Endothelial cell of umbilical vein (primary cell): Measurements from ENCODE around the gene LRRC71. TPM values are rescaled to one million over a fixed set of nuclear protein-coding genes. Genes with fewer than 3 reads are reported as not detected.

Experiments
- BruUV-seq: library from RNA; stranded (reverse); fragments of 400-500 nt; replicated peaks from 2 replicates; lab custom pipeline; 2021; lab: Mats Ljungman, UMichigan
- CTCF ChIA-PET: fragments of 300-600, 350-600 bp; sonication (Branson Sonifier 250); formaldehyde crosslinking; loops from one replicate; lab custom pipeline; 2021; ENCODE audit warnings: antibody characterized with exemption, inconsistent platforms; lab: Charles Lee
- POLR2A ChIA-PET: fragments of 300-600, 350-600 bp; sonication (Branson Sonifier 250); formaldehyde crosslinking; loops from one replicate; lab custom pipeline; 2021; ENCODE audit warnings: antibody characterized with exemption, inconsistent platforms; lab: Charles Lee
- DNase-seq: peaks from one replicate; pipeline ENCODE4 v3.0.0-alpha.2; 2011; ENCODE audit warnings: low read depth, low spot score
- FAIRE-seq: peaks from 2 replicates; lab custom pipeline; 2011; peaks lifted over from hg19 to GRCh38; lab: Jason Lieb, UNC
- H2AFZ ChIP-seq: 2 replicates; pipeline ENCODE4 v1.6.0; 2012; ENCODE audit warnings: low read depth, low read length, control low read depth, inconsistent platforms
- H3K27ac ChIP-seq: 2 replicates; pipeline ENCODE4 v1.5.1; 2011; ENCODE audit warnings: low read depth, mild to moderate bottlenecking, control low read depth, low read length, moderate library complexity; ENCODE audit not compliant: insufficient read depth
- H3K27me3 ChIP-seq, 2 experiments: 2 replicates each; pipeline versions ENCODE4 v1.6.0 to v1.6.1; 2011; ENCODE audit warnings: low read length in 2 of 2, mixed read lengths in 1 of 2; ENCODE audit not compliant: control insufficient read depth in 2 of 2, insufficient read depth in 2 of 2
- H3K36me3 ChIP-seq, 2 experiments: 2 replicates in 1 of 2; 3 replicates in 1 of 2; pipeline ENCODE4 v1.5.1; 2011; ENCODE audit warnings: low read length in 2 of 2, mild to moderate bottlenecking in 1 of 2, moderate library complexity in 1 of 2; ENCODE audit not compliant: control insufficient read depth in 2 of 2, insufficient read depth in 2 of 2; ENCODE audit errors: extremely low read depth in 1 of 2
- H3K4me1 ChIP-seq: 3 replicates; pipeline ENCODE4 v1.5.1; 2011; ENCODE audit warnings: mild to moderate bottlenecking, low read length; ENCODE audit not compliant: control insufficient read depth, insufficient read depth; ENCODE audit errors: extremely low read depth
- H3K4me2 ChIP-seq: 2 replicates; pipeline ENCODE4 v1.6.1; 2011; ENCODE audit warnings: low read length, control low read depth, mixed read lengths; ENCODE audit not compliant: insufficient read depth
- H3K4me3 ChIP-seq, 3 experiments: fragments of 200-600 bp in 1 of 3; sonication (generic), shearing (Covaris generic) in 1 of 3; replicated peaks in 1 of 3; 2 replicates each; pipeline ENCODE4 v1.5.1; 2011 to 2016; ENCODE audit warnings: control low read depth in 3 of 3, low read length in 3 of 3, mild to moderate bottlenecking in 2 of 3, inconsistent platforms in 1 of 3, low read depth in 1 of 3, moderate library complexity in 1 of 3; ENCODE audit not compliant: insufficient read depth in 1 of 3
- H3K79me2 ChIP-seq: 2 replicates; pipeline ENCODE4 v1.6.0; 2012; ENCODE audit warnings: low read length, inconsistent platforms; ENCODE audit not compliant: control insufficient read depth, insufficient read depth
- H3K9ac ChIP-seq: replicated peaks from 2 replicates; pipeline ENCODE3; 2011; ENCODE audit warnings: low read length, control low read depth; ENCODE audit not compliant: insufficient read depth; ENCODE audit errors: extremely low read depth
- H3K9me1 ChIP-seq: replicated peaks from 3 replicates; pipeline ENCODE4 v1.6.0; 2011; ENCODE audit warnings: mild to moderate bottlenecking, low read length; ENCODE audit not compliant: control insufficient read depth, insufficient read depth; ENCODE audit errors: extremely low read depth
- H3K9me3 ChIP-seq: replicated peaks from 2 replicates; pipeline ENCODE4 v1.5.1; 2012; ENCODE audit warnings: low read length, inconsistent platforms; ENCODE audit not compliant: control insufficient read depth, insufficient read depth
- H4K20me1 ChIP-seq: replicated peaks from 2 replicates; pipeline ENCODE3; 2011; ENCODE audit warnings: mild to moderate bottlenecking, low read length; ENCODE audit not compliant: control insufficient read depth, insufficient read depth; ENCODE audit errors: extremely low read depth
- CTCF ChIP-seq, 2 donors: IDR thresholded peaks; 1 replicate in 1 of 2; 2 replicates in 1 of 2; pipeline ENCODE4 v1.5.1; 2011; ENCODE audit warnings: low read length in 2 of 2, mild to moderate bottlenecking in 2 of 2, moderate library complexity in 2 of 2, control low read depth in 1 of 2, inconsistent platforms in 1 of 2, low read depth in 1 of 2; ENCODE audit not compliant: insufficient read depth in 1 of 2; ENCODE audit errors: extremely low read depth in 1 of 2
- EZH2 ChIP-seq: IDR thresholded peaks from 2 replicates; pipeline ENCODE4 v1.6.1; 2012; ENCODE audit warnings: borderline replicate concordance, low read depth, mild to moderate bottlenecking, moderate library complexity, low read length, inconsistent platforms; ENCODE audit not compliant: severe bottlenecking
- FOS ChIP-seq: IDR thresholded peaks from 2 replicates; pipeline ENCODE4 v1.6.1; 2011; ENCODE audit warnings: mild to moderate bottlenecking, low read length, moderate library complexity, borderline replicate concordance; ENCODE audit not compliant: insufficient read depth
- GATA2 ChIP-seq: IDR thresholded peaks from 2 replicates; pipeline ENCODE4 v1.7.0; 2011; ENCODE audit warnings: low read depth, mild to moderate bottlenecking, moderate library complexity, mixed read lengths, low read length; ENCODE audit not compliant: insufficient read length, insufficient read depth
- MYC ChIP-seq: IDR thresholded peaks from one replicate; pipeline ENCODE4 v1.6.1; 2011; ENCODE audit warnings: mild to moderate bottlenecking, low read depth, low read length
- POLR2A ChIP-seq: IDR thresholded peaks from 2 replicates; pipeline ENCODE4 v1.6.1; 2012; ENCODE audit warnings: low read depth, mild to moderate bottlenecking, control low read depth, low read length
- POLR2AphosphoS5 ChIP-seq: IDR thresholded peaks from 2 replicates; pipeline ENCODE4 v1.6.1; 2012; ENCODE audit warnings: low read depth, mild to moderate bottlenecking, control low read depth, low read length, moderate library complexity; ENCODE audit not compliant: insufficient read depth
- dilution Hi-C: fragments of 300-500 bp; cut with MboI; formaldehyde crosslinking; loops from one replicate; pipeline ENCODE4 v1.15.0; 2019; ENCODE audit warnings: low sequenced_read_pairs; ENCODE audit not compliant: extremely low pct_ligation_motif_present
- intact Hi-C: fragments of 100-400 bp; cut with micrococcal nuclease; formaldehyde crosslinking; loops from one replicate; pipeline ENCODE4 v1.10.0; 2022
- polyA plus RNA-seq, 4 experiments: library from polyadenylated mRNA; depleted of rRNA in 3 of 4; stranded (reverse) in 3 of 4; unstranded in 1 of 4; fragments of >200 nt; gene quantifications; 2 replicates each; pipeline versions ENCODE4 v1.2.1 to v1.2.3, GENCODE V29; 2011 to 2012; ENCODE audit warnings: missing spikeins in 1 of 4
- total RNA-seq: library from RNA; stranded (reverse); gene quantifications from 2 replicates; pipeline ENCODE4 v1.2.3, GENCODE V29; 2021

Gene LRRC71
- total and polyA plus RNA-seq, 2 donors (not counting 3 experiments of a cell fraction or from before 2014, with no cell fraction given), result 0.35 to 0.66 TPM

GRCh38 chr1:156893048-156893953 lies 27.1 kb upstream of the LRRC71 start, which contains the start of gene PEAR1:
Gene PEAR1, plus strand, starts transcription at chr1:156893718. Its CDS starts 10,209 bp downstream, at chr1:156903927.
- POLR2A ChIA-PET, result interaction anchor here (0.7 kb wide), 1 partner anchor 10 kb away, joined by 6 read pairs; no protein-coding TSS in a partner anchor
- Histone ChIP-seq H3K36me3 (no peaks in the 10 kb centered on the region), H3K4me3 (peak within 1 kb of the TSS; percentile 85 to 92 (median 90)), H3K79me2 (peaks cover 44% of the 10 kb centered on the region), H3K9me3 (no peaks in the 10 kb centered on the region), H3K9me1 (no peaks in the 10 kb centered on the region), H3K27me3 (no peaks in the 10 kb centered on the region), H2AFZ (peak within 1 kb of the TSS; percentile 46), H4K20me1 (no peaks in the 10 kb centered on the region), H3K4me2 (peak within 1 kb of the TSS; percentile 96), H3K27ac (peak within 1 kb of the TSS; percentile 95), H3K4me1 (peaks cover 37% of the 10 kb centered on the region), H3K9ac (peak within 1 kb of the TSS; percentile 84)
- intact Hi-C loops (loop anchor here (5.0 to 10.0 kb wide), 3 partner anchors 151 to 388 kb away; partner anchors contain the start of genes MEF2D and MRPL24), dilution Hi-C loops (no loop called here)
- TF ChIP-seq CTCF (IDR thresholded peaks at IDR 0.05; ENCODE audit: extremely low read depth in 1 of 2, insufficient read depth in 1 of 2, low read depth in 1 of 2, low read length in 2 of 2) (peak in 1 of 2 donors; percentile 31), EZH2 (no peak), MYC (no peak), POLR2A (peak; percentile 64), FOS (no peak), POLR2AphosphoS5 (peak; percentile 36), GATA2 (no peak)
- FAIRE-seq, result peak; percentile 79
- peak; percentile 78 for DNase-seq
- CTCF ChIA-PET, result interaction anchor here (0.8 to 8.4 kb wide), 12 partner anchors 10 to 205 kb away, joined by 3 to 312 read pairs (median 16); partner anchors contain the start of genes INSRR, ISG20L2, LRRC71 and METTL25B
- BruUV-seq, result no TSS peak
